Mesenchymal stem cell (in vitro differentiated cells and primary cell): ENCODE data around the gene DKKL1.

Experiments used
- DNase-seq: peaks from one replicate; pipeline ENCODE4 v3.0.0-alpha.2; 2013
- H2AFZ ChIP-seq: one replicate; pipeline ENCODE4 v1.6.1; 2013; ENCODE audit warnings: low read depth, mild to moderate bottlenecking, control low read depth, inconsistent platforms, low read length, moderate library complexity
- H2AK5ac ChIP-seq: 2 replicates; pipeline ENCODE4 v1.6.1; 2013; ENCODE audit warnings: low read length, moderate library complexity, mild to moderate bottlenecking, inconsistent platforms; ENCODE audit not compliant: severe bottlenecking
- H2BK120ac ChIP-seq: one replicate; pipeline ENCODE4 v1.6.1; 2013; ENCODE audit warnings: low read depth, mild to moderate bottlenecking, inconsistent platforms, low read length, moderate library complexity
- H2BK12ac ChIP-seq, 2 experiments: one replicate each; pipeline ENCODE4 v1.6.1; 2013; ENCODE audit warnings: inconsistent platforms in 2 of 2, low read length in 2 of 2, mild to moderate bottlenecking in 2 of 2, moderate library complexity in 2 of 2, control low read depth in 1 of 2
- H2BK15ac ChIP-seq: one replicate; pipeline ENCODE4 v1.6.1; 2013; ENCODE audit warnings: mild to moderate bottlenecking, low read depth, inconsistent platforms; ENCODE audit not compliant: poor library complexity, severe bottlenecking
- H2BK5ac ChIP-seq: 2 replicates; pipeline ENCODE4 v1.6.1; 2013; ENCODE audit warnings: low read depth, mild to moderate bottlenecking, low read length, control low read depth, inconsistent platforms; ENCODE audit not compliant: poor library complexity, severe bottlenecking
- H3K14ac ChIP-seq, 2 experiments: one replicate each; pipeline ENCODE4 v1.6.1; 2013; ENCODE audit warnings: inconsistent platforms in 2 of 2, low read length in 2 of 2, control low read depth in 1 of 2, mild to moderate bottlenecking in 1 of 2, moderate library complexity in 1 of 2
- H3K18ac ChIP-seq, 2 experiments: one replicate each; pipeline ENCODE4 v1.6.1; 2013; ENCODE audit warnings: inconsistent platforms in 2 of 2, low read length in 2 of 2, control low read depth in 1 of 2, low read depth in 1 of 2, mild to moderate bottlenecking in 1 of 2
- H3K23ac ChIP-seq, 2 experiments: one replicate each; pipeline ENCODE4 v1.6.1; 2013; ENCODE audit warnings: inconsistent platforms in 2 of 2, low read length in 2 of 2, mild to moderate bottlenecking in 2 of 2, moderate library complexity in 2 of 2, control low read depth in 1 of 2
- H3K27ac ChIP-seq: 2 replicates; pipeline ENCODE4 v1.5.1; 2013; ENCODE audit warnings: mild to moderate bottlenecking, moderate library complexity, low read length, control low read depth, inconsistent platforms; ENCODE audit not compliant: poor library complexity, severe bottlenecking
- H3K27me3 ChIP-seq, 2 experiments: 2 replicates each; pipeline versions ENCODE4 v1.6.1 to v1.7.0; 2013; ENCODE audit warnings: low read length in 2 of 2, mild to moderate bottlenecking in 2 of 2, moderate library complexity in 2 of 2, control low read depth in 1 of 2, inconsistent platforms in 1 of 2; ENCODE audit not compliant: control insufficient read depth in 1 of 2, insufficient read depth in 1 of 2
- H3K36me3 ChIP-seq, 2 experiments: 2 replicates each; pipeline versions ENCODE4 v1.6.1 to v1.7.0; 2013; ENCODE audit warnings: low read length in 2 of 2, control low read depth in 1 of 2, inconsistent platforms in 1 of 2, low read depth in 1 of 2, mild to moderate bottlenecking in 1 of 2; ENCODE audit not compliant: insufficient read depth in 2 of 2, control insufficient read depth in 1 of 2
- H3K4ac ChIP-seq, 2 experiments: one replicate each; pipeline ENCODE4 v1.6.1; 2013; ENCODE audit warnings: inconsistent platforms in 2 of 2, low read length in 2 of 2, mild to moderate bottlenecking in 2 of 2, moderate library complexity in 2 of 2, control low read depth in 1 of 2, low read depth in 1 of 2
- H3K4me1 ChIP-seq: 2 replicates; pipeline ENCODE4 v1.6.1; 2013; ENCODE audit warnings: low read depth, low read length, control low read depth; ENCODE audit not compliant: control insufficient read depth, insufficient read depth
- H3K4me2 ChIP-seq: 2 replicates; pipeline ENCODE4 v1.6.1; 2013; ENCODE audit warnings: low read length, mild to moderate bottlenecking, inconsistent platforms; ENCODE audit not compliant: poor library complexity, severe bottlenecking
- H3K4me3 ChIP-seq, 2 experiments: 2 replicates each; pipeline versions ENCODE4 v1.5.1 to v1.7.0; 2013; ENCODE audit warnings: low read length in 2 of 2, mild to moderate bottlenecking in 2 of 2, control low read depth in 1 of 2, low read depth in 1 of 2; ENCODE audit not compliant: insufficient read depth in 1 of 2
- H3K79me1 ChIP-seq: replicated peaks from 2 replicates; pipeline ENCODE4 v1.6.1; 2013; ENCODE audit warnings: mild to moderate bottlenecking, control low read depth, low read length, inconsistent platforms; ENCODE audit not compliant: poor library complexity, severe bottlenecking
- H3K9ac ChIP-seq: 2 replicates; pipeline ENCODE4 v1.7.0; 2013; ENCODE audit warnings: mild to moderate bottlenecking, low read length, moderate library complexity
- H3K9me3 ChIP-seq: 2 replicates; pipeline ENCODE4 v1.7.0; 2013; ENCODE audit warnings: mild to moderate bottlenecking, low read length; ENCODE audit not compliant: control insufficient read depth
- H4K8ac ChIP-seq: one replicate; pipeline ENCODE4 v1.6.1; 2013; ENCODE audit warnings: inconsistent platforms, mild to moderate bottlenecking, low read length, moderate library complexity
- H4K91ac ChIP-seq: one replicate; pipeline ENCODE4 v1.6.1; 2013; ENCODE audit warnings: mild to moderate bottlenecking, low read length, inconsistent platforms
- WGBS: methylation state at CpG from one replicate; pipeline ENCODE4 v1.1.7; 2013; ENCODE audit warnings: mixed read lengths; 5-methylcytosine and 5-hydroxymethylcytosine counted together

DKKL1 gene

GRCh38 chr19:49382639-49383038 is 19.0 kb downstream of the DKKL1 start:
- Histone ChIP-seq H3K18ac (no peak overlapping the region), H3K4me3 (peak overlapping the region in 1 of 2 experiments; percentile 33), H3K4me1 (no peaks in the 10 kb centered on the region), H2BK12ac (no peak overlapping the region), H2BK15ac (no peak overlapping the region), H2AK5ac (no peak overlapping the region), H3K27me3 (peaks cover 0 to 3% of the 10 kb centered on the region in 2 experiments), H3K79me1 (no peaks in the 10 kb centered on the region), H3K27ac (no peak overlapping the region), H3K4me2 (no peak overlapping the region), H3K23ac (no peak overlapping the region), H2AFZ (no peak overlapping the region), H3K4ac (no peak overlapping the region), H3K14ac (no peak overlapping the region), H3K36me3 (no peaks in the 10 kb centered on the region), H2BK120ac (no peak overlapping the region), H2BK5ac (no peak overlapping the region), H4K8ac (no peak overlapping the region), H3K9ac (no peak overlapping the region), H4K91ac (no peak overlapping the region), H3K9me3 (peaks cover 22% of the 10 kb centered on the region)
- WGBS = 91% methylated on average over 2 of the region's 5 CpGs
- DNase-seq = no peak

- no peaks in the 10 kb centered on the region for H3K36me3 ChIP-seq
- WGBS = no CpG with 5 or more reads among the region's 1 CpG
- no peak overlapping the region for H2AFZ ChIP-seq
- H3K79me1 ChIP-seq = no peaks in the 10 kb centered on the region
- H4K91ac ChIP-seq = no peak overlapping the region
- H3K27me3 ChIP-seq = peaks cover under 1 to 3% of the 10 kb centered on the region in 2 experiments
- no peak overlapping the region for H3K4me2 ChIP-seq
- no peak overlapping the region for H3K4ac ChIP-seq
- H3K4me3 ChIP-seq = no peak overlapping the region
- DNase-seq = no peak
- H2AK5ac ChIP-seq = no peak overlapping the region
- H3K9me3 ChIP-seq = peaks cover 22% of the 10 kb centered on the region
- no peak overlapping the region for H3K14ac ChIP-seq
- no peak overlapping the region for H2BK120ac ChIP-seq
- H2BK12ac ChIP-seq = no peak overlapping the region
- peaks cover 1% of the 10 kb centered on the region for H3K4me1 ChIP-seq
- H3K23ac ChIP-seq = no peak overlapping the region
- H3K9ac ChIP-seq = no peak overlapping the region
- H3K27ac ChIP-seq = no peak overlapping the region
- no peak overlapping the region for H4K8ac ChIP-seq
- no peak overlapping the region for H2BK15ac ChIP-seq
- no peak overlapping the region for H2BK5ac ChIP-seq
- H3K18ac ChIP-seq = no peak overlapping the region
These were observed 19.9 kb downstream of the DKKL1 start for GRCh38 chr19:49383599-49383998.

DNA sequence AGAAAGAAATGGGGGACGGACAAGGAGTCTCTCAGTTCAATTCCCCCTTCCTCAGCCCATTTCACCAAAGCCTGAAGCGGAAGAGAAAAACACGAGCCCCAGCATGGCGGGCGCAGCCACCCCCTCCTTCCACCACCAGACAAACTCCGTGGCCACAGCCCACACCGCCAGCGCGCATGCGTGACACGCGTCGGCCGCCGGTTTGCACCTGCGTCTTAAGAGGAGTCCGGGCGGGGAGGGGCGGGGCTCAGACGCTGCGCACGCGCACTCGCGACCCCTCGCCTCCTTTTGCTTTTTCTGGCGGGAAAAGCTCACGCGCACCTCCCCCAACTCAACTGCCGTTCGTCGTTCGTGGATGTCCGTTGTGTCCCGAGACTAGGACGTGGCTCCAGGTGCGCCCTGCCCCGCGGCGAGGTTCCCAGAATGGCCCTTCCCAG is 24.3 kb downstream of the DKKL1 start, which contains the start of gene KASH5:
Gene KASH5, plus strand, starts transcription at position 314 of the 437 bp plus-strand sequence. CDS start 2,635 bp downstream, outside the sequence.
- no peak within 1 kb of the TSS for H3K9ac ChIP-seq
- no peak within 1 kb of the TSS for H3K27ac ChIP-seq
- no peak for DNase-seq
- peak within 1 kb of the TSS; percentile 39 for H4K91ac ChIP-seq
- no peak within 1 kb of the TSS for H2AFZ ChIP-seq
- H2BK12ac ChIP-seq = no peak within 1 kb of the TSS
- no peak within 1 kb of the TSS for H3K14ac ChIP-seq
- no peak within 1 kb of the TSS for H2AK5ac ChIP-seq
- no peak within 1 kb of the TSS for H3K4ac ChIP-seq
- no peak within 1 kb of the TSS for H3K4me2 ChIP-seq
- no peak within 1 kb of the TSS for H2BK120ac ChIP-seq
- peaks cover 11 to 39% of the 10 kb centered on the region in 2 experiments for H3K27me3 ChIP-seq
- peak within 1 kb of the TSS; percentile 52 for H2BK15ac ChIP-seq
- peaks cover 1% of the 10 kb centered on the region for H3K4me1 ChIP-seq
- no peak within 1 kb of the TSS for H3K4me3 ChIP-seq
- peaks cover 10% of the 10 kb centered on the region for H3K9me3 ChIP-seq
- no peak within 1 kb of the TSS for H3K18ac ChIP-seq
- no peaks in the 10 kb centered on the region for H3K36me3 ChIP-seq
- H3K79me1 ChIP-seq = no peaks in the 10 kb centered on the region
- H3K23ac ChIP-seq = no peak within 1 kb of the TSS
- no peak within 1 kb of the TSS for H4K8ac ChIP-seq
- H2BK5ac ChIP-seq = no peak within 1 kb of the TSS
- 82% methylated on average over 40 of the region's 40 CpGs for WGBS

GRCh38 chr19:49389406-49389805 is 25.7 kb downstream of the DKKL1 start:
- H2BK120ac ChIP-seq = no peak overlapping the region
- no peak overlapping the region for H2BK15ac ChIP-seq
- no peaks in the 10 kb centered on the region for H3K36me3 ChIP-seq
- no peak overlapping the region for H4K8ac ChIP-seq
- H3K4me2 ChIP-seq = no peak overlapping the region
- H3K9me3 ChIP-seq = no peaks in the 10 kb centered on the region
- H2BK12ac ChIP-seq = no peak overlapping the region
- H2BK5ac ChIP-seq = no peak overlapping the region
- no peak overlapping the region for H3K27ac ChIP-seq
- no peak overlapping the region for H2AK5ac ChIP-seq
- no peak overlapping the region for H3K18ac ChIP-seq
- H4K91ac ChIP-seq = no peak overlapping the region
- H3K9ac ChIP-seq = no peak overlapping the region
- WGBS = 91% methylated on average over 20 of the region's 20 CpGs
- H3K14ac ChIP-seq = no peak overlapping the region
- H3K27me3 ChIP-seq = peaks cover 24 to 54% of the 10 kb centered on the region in 2 experiments
- DNase-seq = no peak
- no peak overlapping the region for H3K4ac ChIP-seq
- peaks cover 1% of the 10 kb centered on the region for H3K4me1 ChIP-seq
- no peak overlapping the region for H3K4me3 ChIP-seq
- H3K23ac ChIP-seq = no peak overlapping the region
- no peaks in the 10 kb centered on the region for H3K79me1 ChIP-seq
- H2AFZ ChIP-seq = no peak overlapping the region
